Tibial nerve (tissue), 4 donors: ENCODE results near the gene SOX1. TPM values are rescaled to one million over a fixed set of nuclear protein-coding genes. Genes with fewer than 3 reads are reported as not detected.

Source experiments
- DNase-seq, 2 donors: peaks; one replicate each; pipeline ENCODE4 v3.0.0-alpha.2; 2019; ENCODE audit warnings: low spot score in 2 of 2
- H3K27ac ChIP-seq, 4 donors: fragments of 200-600 bp; sonication (generic) in 3 of 4; one replicate each; pipeline ENCODE4 v1.5.1; 2017 to 2019; ENCODE audit warnings: mild to moderate bottlenecking in 1 of 4
- H3K27me3 ChIP-seq, 2 donors: fragments of 200-600 bp; sonication (generic) in 1 of 2; one replicate each; pipeline versions ENCODE4 v1.5.1 to v1.6.0; 2017 to 2019
- H3K36me3 ChIP-seq, 3 donors: fragments of 200-600 bp; sonication (generic); one replicate each; pipeline ENCODE4 v1.5.1; 2018 to 2019
- H3K4me1 ChIP-seq, 4 donors: fragments of 200-600 bp; sonication (generic) in 3 of 4; one replicate each; pipeline ENCODE4 v1.5.1; 2017 to 2019
- H3K4me3 ChIP-seq, 4 donors: fragments of 200-600 bp; sonication (generic) in 3 of 4; one replicate each; pipeline ENCODE4 v1.5.1; 2017 to 2019; ENCODE audit warnings: mild to moderate bottlenecking in 1 of 4, moderate library complexity in 1 of 4
- H3K9me3 ChIP-seq, 4 donors: fragments of 200-600 bp; sonication (generic) in 3 of 4; one replicate each; pipeline ENCODE4 v1.5.1; 2017 to 2019
- EP300 ChIP-seq, 2 donors: sonication (generic); formaldehyde crosslinking; IDR thresholded peaks; one replicate each; pipeline ENCODE4 v1.6.1; 2017; ENCODE audit warnings: antibody characterized with exemption in 2 of 2, mild to moderate bottlenecking in 1 of 2
- POLR2A ChIP-seq, 2 donors: fragments of 450-650 bp; IDR thresholded peaks; one replicate each; pipeline ENCODE4 v1.6.1; 2017; ENCODE audit warnings: antibody characterized with exemption in 2 of 2, mild to moderate bottlenecking in 2 of 2, moderate library complexity in 2 of 2
- whole genome bisulfite sequencing, 2 donors: methylation state at CpG; one replicate each; pipeline ENCODE4 v1.1.5; 2018; 5-methylcytosine and 5-hydroxymethylcytosine counted together
- total RNA-seq, 4 donors: library from RNA; depleted of rRNA; stranded (reverse); fragments of >200 nt; gene quantifications; one replicate each; pipeline ENCODE4 v1.1.0, GENCODE V29; 2016
- TF ChIP-seq, protein P1 (sequence below), 5 experiments: fragments of 200-600 bp in 3 of 5; fragments of 450-650 bp in 2 of 5; sonication (generic) in 3 of 5; IDR thresholded peaks; one replicate each; pipeline ENCODE4 v1.5.1; 2016 to 2019; ENCODE audit warnings: antibody characterized with exemption in 5 of 5, mild to moderate bottlenecking in 3 of 5, moderate library complexity in 2 of 5

SOX1 gene
- total RNA-seq, result not detected

DNA sequence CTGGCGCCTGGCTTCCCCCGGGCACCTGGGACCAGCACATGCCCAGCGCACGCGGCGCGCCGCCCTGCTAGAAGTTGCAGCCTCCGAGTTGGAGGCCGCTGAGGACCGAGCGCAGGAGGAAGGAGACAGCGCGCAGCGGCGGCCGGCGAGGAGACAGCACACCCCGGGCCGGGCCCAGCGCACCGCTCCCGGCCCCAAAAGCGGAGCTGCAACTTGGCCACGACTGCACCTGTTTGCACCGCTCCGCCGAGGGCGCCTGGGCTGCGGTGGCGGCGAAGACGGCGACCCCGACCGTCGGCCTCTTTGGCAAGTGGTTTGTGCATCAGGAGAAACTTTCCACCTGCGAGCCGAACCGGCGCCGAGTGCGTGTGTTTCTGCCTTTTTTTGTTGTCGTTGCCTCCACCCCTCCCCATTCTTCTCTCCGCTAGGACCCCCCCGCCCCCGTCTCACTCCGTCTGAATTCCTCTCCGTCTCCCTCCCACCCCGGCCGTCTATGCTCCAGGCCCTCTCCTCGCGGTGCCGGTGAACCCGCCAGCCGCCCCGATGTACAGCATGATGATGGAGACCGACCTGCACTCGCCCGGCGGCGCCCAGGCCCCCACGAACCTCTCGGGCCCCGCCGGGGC lies at the start of gene SOX1:
SOX1 (plus strand) TSS at position 34 of the 626 bp plus-strand sequence; CDS start at position 544, 510 bp downstream.
- Histone ChIP-seq H3K4me1 (peaks cover 0 to 47% (median 2%) of the 10 kb centered on the region in 4 donors), H3K9me3 (no peaks in the 10 kb centered on the region), H3K4me3 (peak within 1 kb of the TSS in 3 of 4 donors; percentile 2 to 48 (median 15)), H3K27ac (no peak within 1 kb of the TSS), H3K27me3 (peaks cover 3 to 85% of the 10 kb centered on the region in 2 donors), H3K36me3 (no peaks in the 10 kb centered on the region)
- 3 to 5% methylated on average over 30 to 55 of the region's 66 CpGs for WGBS, 2 donors
- no peak for TF ChIP-seq EP300 (IDR thresholded peaks at IDR 0.05)
- no peak for TF ChIP-seq POLR2A (IDR thresholded peaks at IDR 0.05)
- TF ChIP-seq, protein P1, sequence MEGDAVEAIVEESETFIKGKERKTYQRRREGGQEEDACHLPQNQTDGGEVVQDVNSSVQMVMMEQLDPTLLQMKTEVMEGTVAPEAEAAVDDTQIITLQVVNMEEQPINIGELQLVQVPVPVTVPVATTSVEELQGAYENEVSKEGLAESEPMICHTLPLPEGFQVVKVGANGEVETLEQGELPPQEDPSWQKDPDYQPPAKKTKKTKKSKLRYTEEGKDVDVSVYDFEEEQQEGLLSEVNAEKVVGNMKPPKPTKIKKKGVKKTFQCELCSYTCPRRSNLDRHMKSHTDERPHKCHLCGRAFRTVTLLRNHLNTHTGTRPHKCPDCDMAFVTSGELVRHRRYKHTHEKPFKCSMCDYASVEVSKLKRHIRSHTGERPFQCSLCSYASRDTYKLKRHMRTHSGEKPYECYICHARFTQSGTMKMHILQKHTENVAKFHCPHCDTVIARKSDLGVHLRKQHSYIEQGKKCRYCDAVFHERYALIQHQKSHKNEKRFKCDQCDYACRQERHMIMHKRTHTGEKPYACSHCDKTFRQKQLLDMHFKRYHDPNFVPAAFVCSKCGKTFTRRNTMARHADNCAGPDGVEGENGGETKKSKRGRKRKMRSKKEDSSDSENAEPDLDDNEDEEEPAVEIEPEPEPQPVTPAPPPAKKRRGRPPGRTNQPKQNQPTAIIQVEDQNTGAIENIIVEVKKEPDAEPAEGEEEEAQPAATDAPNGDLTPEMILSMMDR (IDR thresholded peaks at IDR 0.05), result no peak
- DNase-seq, result no peak

DNA sequence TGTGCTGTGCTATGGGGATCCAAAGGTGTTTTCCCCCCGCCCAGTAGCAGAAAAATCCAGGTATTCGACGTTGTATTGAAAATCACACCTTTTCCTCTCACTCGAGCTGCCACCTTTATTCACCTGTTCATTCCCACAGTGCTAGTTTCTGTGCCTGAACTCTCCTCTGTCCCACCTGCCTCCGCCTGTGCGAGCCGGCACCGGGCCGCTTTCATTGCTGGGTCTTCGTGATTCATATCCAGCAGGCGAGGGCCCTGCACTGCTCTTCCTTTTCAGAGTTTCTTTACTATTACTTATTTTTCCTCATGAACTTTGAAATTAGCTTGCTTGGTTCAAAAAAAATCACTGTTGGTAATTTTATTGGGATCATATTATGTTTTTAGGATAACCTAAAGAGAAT lies 42.4 kb upstream of the SOX1 start:
- no peak overlapping the region for H3K27ac ChIP-seq
- H3K27me3 ChIP-seq, result no peaks in the 10 kb centered on the region
- H3K4me1 ChIP-seq, result no peaks in the 10 kb centered on the region
- H3K36me3 ChIP-seq, result no peaks in the 10 kb centered on the region
- H3K9me3 ChIP-seq, result peaks cover 0 to 17% (median 1%) of the 10 kb centered on the region in 4 donors
- TF ChIP-seq, protein P1 (IDR thresholded peaks at IDR 0.05), result no peak
- no peak for TF ChIP-seq POLR2A (IDR thresholded peaks at IDR 0.05)
- no peak overlapping the region for H3K4me3 ChIP-seq
- 94 to 95% methylated on average over 11 of the region's 11 CpGs for WGBS, 2 donors
- no peak for DNase-seq

DNA sequence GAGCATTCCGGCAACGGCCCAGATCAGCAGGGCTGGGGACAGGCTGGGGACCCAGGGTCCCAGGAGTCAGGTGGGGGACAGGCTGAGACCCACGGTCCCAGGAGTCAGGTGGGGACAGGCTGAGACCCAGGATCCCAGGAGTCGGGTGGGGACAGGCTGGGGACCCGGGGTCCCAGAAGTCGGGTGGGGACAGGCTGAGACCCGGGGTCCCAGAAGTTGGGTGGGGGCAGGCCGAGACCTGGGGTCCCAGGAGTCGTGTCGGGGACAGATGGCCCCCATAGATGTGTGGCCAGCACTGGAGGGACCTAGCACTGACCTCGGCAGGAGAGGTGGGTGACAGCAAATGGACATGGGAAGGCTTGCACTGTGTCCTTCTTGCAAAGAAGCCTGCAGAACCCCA lies 39.7 kb upstream of the SOX1 start:
- no peaks in the 10 kb centered on the region for H3K27me3 ChIP-seq
- no peak overlapping the region for H3K4me3 ChIP-seq
- H3K36me3 ChIP-seq, result no peaks in the 10 kb centered on the region
- TF ChIP-seq EP300 (IDR thresholded peaks at IDR 0.05) (no peak), POLR2A (IDR thresholded peaks at IDR 0.05) (no peak)
- TF ChIP-seq, protein P1 (IDR thresholded peaks at IDR 0.05), result no peak
- peaks cover 0 to 4% (median 0%) of the 10 kb centered on the region in 4 donors for H3K9me3 ChIP-seq
- no peaks in the 10 kb centered on the region for H3K4me1 ChIP-seq
- WGBS, 2 donors, result 81 to 90% methylated on average over 11 of the region's 11 CpGs
- no peak for DNase-seq
- H3K27ac ChIP-seq, result no peak overlapping the region

DNA sequence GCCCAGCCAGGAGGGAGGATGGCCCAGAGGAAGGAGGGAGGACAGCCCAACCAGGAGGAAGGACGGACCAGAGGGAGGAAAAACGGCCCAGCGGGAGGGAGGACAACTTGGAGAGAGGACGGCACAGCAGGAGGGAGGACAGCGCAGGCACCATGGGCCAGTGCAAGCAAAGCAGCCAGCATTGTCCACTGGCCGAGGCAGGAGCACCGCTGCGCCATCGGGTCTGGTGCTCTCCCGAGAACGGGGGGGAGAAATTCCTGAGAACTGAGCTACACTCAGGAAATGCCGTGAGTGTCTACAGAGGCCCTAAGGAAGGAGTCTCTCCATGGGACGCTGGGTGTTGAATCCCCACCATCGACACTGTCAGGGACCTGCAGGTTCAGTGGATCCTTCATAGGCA lies 38.5 kb upstream of the SOX1 start:
- no peak for TF ChIP-seq EP300 (IDR thresholded peaks at IDR 0.05)
- TF ChIP-seq, protein P1 (IDR thresholded peaks at IDR 0.05), result no peak
- TF ChIP-seq POLR2A (IDR thresholded peaks at IDR 0.05), result no peak
- no peak overlapping the region for H3K4me3 ChIP-seq
- no peaks in the 10 kb centered on the region for H3K27me3 ChIP-seq
- H3K36me3 ChIP-seq, result no peaks in the 10 kb centered on the region
- 79 to 84% methylated on average over 14 of the region's 14 CpGs for WGBS, 2 donors
- no peak for DNase-seq
- H3K4me1 ChIP-seq, result no peaks in the 10 kb centered on the region
- H3K9me3 ChIP-seq, result peaks cover 0 to 4% (median 0%) of the 10 kb centered on the region in 4 donors
- H3K27ac ChIP-seq, result no peak overlapping the region

DNA sequence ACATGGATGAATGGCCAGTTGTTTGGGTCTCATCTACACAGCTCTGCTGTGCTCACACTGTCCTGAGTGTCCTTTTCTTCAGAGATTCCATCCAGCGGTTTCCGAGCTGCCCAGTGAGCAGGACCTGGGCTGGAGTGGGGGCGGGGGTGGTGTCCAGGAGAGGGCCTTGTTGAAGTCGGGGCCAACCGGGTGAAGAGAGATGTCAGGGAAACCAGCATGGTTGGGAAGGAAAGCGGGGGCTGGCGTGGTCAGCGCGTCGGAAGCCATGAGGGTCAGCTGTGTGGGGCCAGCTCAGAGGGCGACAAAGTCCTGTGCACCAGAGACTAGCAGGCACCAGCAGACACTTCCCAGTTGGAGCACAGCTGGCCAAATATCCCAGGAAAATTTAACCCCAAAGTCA lies 37.8 kb upstream of the SOX1 start:
- H3K4me1 ChIP-seq, result no peaks in the 10 kb centered on the region
- H3K27ac ChIP-seq, result no peak overlapping the region
- H3K36me3 ChIP-seq, result no peaks in the 10 kb centered on the region
- H3K4me3 ChIP-seq, result no peak overlapping the region
- WGBS, 2 donors, result 77 to 91% methylated on average over 11 of the region's 11 CpGs
- H3K9me3 ChIP-seq, result peaks cover 0 to 4% (median 0%) of the 10 kb centered on the region in 4 donors
- H3K27me3 ChIP-seq, result no peaks in the 10 kb centered on the region
- no peak for DNase-seq
- TF ChIP-seq, protein P1 (IDR thresholded peaks at IDR 0.05), result no peak
- TF ChIP-seq POLR2A (IDR thresholded peaks at IDR 0.05) (no peak), EP300 (IDR thresholded peaks at IDR 0.05) (no peak)
